Glomerular endothelial cell (primary cell): ENCODE measurements around the gene MATCAP1. TPM values are rescaled to one million over a fixed set of nuclear protein-coding genes. Genes with fewer than 3 reads are reported as not detected.
A peak's percentile ranks its signal among the peaks of the same experiment; 100 is the strongest.

Experiments used
- DNase-seq: peaks from one replicate; pipeline ENCODE4 v3.0.0-alpha.2; 2011; ENCODE audit warnings: low read depth, low spot score; ENCODE audit errors: extremely low read depth
- total RNA-seq: library from RNA; depleted of rRNA; stranded (reverse); fragments of >200 nt; gene quantifications from 2 replicates; pipeline ENCODE4 v1.2.3, GENCODE V29; 2015

The MATCAP1 gene
- total RNA-seq, 1 donor from 2014 or later = 25.3 TPM

DNA sequence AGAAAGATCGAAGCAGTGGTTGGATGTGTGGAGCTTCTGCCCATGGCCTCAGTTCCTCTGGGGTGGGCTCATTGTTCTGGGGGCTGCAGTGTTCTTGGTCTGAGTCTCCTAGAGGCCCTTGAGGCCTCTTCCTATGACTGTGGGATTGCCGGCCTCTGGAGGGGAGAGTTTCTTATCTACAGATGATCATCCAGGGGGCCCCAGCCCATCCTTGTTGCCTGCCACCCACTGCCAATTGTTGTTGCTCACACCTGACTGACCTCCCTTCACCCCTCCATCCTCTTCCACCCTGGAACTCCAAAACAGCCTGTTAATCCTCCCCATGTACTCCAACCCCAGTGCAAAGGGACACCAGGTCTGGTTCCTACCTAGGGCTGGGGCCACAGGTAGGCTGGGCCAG lies 38.8 kb downstream of the MATCAP1 start:
- no peak for DNase-seq

DNA sequence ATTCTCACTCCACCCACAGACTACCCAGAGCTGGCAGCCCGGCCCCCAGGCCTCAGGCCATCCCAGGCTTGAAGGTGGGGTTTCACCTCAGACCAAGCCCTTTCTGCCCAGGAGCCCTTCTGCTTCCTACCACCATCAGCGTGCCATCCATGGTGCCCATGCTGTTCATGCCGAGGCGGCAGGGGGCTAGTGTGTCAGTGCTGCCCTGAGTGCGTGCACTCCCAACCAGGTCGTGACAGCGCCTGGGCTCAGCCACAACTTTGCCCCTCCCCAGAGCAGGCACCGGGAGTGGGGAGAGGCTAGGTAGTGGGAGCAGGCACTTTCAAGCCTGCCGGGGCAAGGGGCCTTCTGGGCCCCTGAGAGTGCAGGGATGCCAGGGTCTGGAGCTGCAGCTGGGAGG lies 41.4 kb downstream of the MATCAP1 start:
- no peak for DNase-seq

DNA sequence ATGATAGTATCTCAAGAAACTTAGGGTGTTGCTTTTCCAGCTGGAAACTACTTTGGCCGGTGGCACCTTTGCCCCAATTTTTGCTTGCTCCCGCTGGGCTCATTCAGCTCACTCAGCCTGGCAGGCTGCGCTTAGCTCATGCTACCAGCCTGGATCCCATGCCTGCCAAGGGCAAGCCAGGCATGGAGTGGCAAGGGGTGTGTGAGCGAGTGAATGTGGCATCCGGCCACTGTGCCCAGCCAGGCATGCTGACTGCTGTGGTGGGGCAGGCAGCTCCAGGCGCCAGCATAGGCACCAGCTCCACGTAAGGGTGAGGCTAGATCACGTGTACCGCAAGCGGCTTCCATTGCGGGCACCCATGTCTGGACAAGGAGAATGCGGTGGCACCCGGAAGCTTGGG lies 42.4 kb downstream of the MATCAP1 start:
- no peak for DNase-seq

DNA sequence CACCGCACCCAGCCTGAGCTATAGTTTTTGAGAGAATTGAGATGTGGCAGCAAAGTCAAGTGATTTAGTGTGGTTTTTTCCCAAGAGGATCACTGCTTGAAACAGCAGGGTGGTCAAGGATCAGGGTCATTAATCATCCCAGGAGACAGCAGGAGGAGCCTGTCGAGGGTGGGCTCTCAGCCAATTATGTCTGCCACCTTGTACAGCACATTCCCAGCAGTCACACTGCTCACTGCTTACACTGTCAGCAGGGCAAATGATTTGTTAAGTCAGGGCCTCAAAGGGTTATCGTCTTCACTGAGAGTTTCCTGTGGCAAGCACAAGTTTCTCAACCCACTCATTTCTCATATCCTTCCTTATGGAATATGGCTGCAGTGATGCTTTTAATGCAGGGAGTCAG lies 46.2 kb downstream of the MATCAP1 start:
- DNase-seq = peak; percentile 55

DNA sequence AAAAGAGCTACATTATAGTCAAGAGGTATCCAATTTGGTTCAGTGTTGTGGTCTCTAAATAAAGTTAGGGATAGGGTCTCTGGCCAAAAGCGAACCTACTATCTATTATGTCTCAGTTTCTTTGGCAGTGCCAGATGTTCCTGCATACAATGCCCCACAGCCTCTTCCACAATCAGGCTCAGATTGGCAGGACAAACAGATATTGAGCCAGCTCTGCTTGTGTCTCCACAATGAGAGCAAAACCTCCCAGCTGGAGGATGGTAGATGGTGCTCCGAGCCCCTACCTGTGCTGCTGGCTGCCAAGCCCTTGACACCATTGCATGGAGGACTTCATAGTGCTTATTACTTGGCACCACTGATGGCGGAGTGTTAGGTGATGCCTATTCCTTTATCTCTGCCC lies 54.3 kb downstream of the MATCAP1 start:
- no peak for DNase-seq

DNA sequence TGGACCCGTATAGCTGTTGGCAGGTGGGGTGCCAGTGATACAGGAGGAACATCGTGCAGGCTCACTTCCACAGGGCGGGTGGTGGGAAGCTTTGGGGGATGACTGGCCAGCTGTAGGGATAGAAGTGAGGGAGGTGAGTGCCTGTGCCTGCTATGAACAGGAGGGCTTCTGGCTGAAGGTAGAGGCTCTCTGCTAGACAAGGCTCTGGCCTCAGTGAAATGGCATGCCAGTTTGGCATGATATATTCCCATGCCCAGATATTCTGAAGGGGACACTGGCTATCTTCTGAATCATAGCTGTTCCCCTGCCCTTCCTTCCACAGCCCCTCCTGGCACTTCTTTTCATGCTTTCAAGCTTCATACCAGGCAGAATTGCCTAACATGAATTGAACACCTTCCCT lies 54.9 kb downstream of the MATCAP1 start:
- DNase-seq = no peak

DNA sequence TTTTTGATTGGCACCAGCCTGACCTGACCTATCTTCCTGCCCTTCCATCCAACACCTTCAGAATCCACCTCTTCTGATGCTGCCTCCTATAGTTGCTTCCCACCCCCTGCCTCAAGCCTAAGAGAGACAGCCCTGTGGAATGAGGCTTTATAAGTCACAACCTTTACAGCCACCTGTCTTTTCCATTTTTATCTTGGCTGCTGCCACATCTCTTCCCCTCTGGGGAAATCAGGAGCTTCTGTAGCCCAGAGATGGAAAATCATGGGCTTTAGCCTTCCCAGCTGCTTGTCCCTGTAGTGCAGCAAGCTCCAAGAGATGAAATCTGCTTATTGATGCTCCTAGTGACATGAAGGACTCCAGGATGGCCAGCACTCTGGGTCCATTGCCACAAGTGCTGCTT lies 55.3 kb downstream of the MATCAP1 start:
- no peak for DNase-seq

Other genes starting within 250 kb of the MATCAP1 start
- 85.1 and 97.3 TPM in 2 replicates for gene CIAO2B, start 249.6 kb downstream of the MATCAP1 start, total RNA-seq
- 32.6 and 39.3 TPM in 2 replicates for gene CES2, start 248.4 kb downstream of the MATCAP1 start, total RNA-seq
- gene CES3, start 222.7 kb downstream of the MATCAP1 start, total RNA-seq = 0.06 TPM in 1 of 2 replicates, not detected in the other
- 0.53 and 2.6 TPM in 2 replicates for gene CES4A, start 195.4 kb downstream of the MATCAP1 start, total RNA-seq
- gene CBFB, start 154.8 kb downstream of the MATCAP1 start, total RNA-seq = 52.3 and 60.4 TPM in 2 replicates
- 18.3 and 23.6 TPM in 2 replicates for gene PHAF1, start 74.0 kb downstream of the MATCAP1 start, total RNA-seq
- 0.73 and 5.3 TPM in 2 replicates for gene B3GNT9, start 33.0 kb downstream of the MATCAP1 start, total RNA-seq
- gene TRADD, start 24.1 kb downstream of the MATCAP1 start, total RNA-seq = 25.4 and 27.8 TPM in 2 replicates
- gene FBXL8, start 24.0 kb downstream of the MATCAP1 start, total RNA-seq = 11.3 and 16.6 TPM in 2 replicates
- 2.9 and 4.8 TPM in 2 replicates for gene HSF4, start 19.2 kb downstream of the MATCAP1 start, total RNA-seq
- 8.4 and 15.3 TPM in 2 replicates for gene NOL3, start 13.4 kb downstream of the MATCAP1 start, total RNA-seq
- gene EXOC3L1, start 6.2 kb upstream of the MATCAP1 start, total RNA-seq = 12.0 and 27.4 TPM in 2 replicates
- gene E2F4, start 8.2 kb upstream of the MATCAP1 start, total RNA-seq = 78.3 and 122 TPM in 2 replicates
- 0.53 and 2.0 TPM in 2 replicates for gene ELMO3, start 15.2 kb upstream of the MATCAP1 start, total RNA-seq
- gene TMEM208, start 43.2 kb upstream of the MATCAP1 start, total RNA-seq = 29.0 and 36.8 TPM in 2 replicates
- 47.3 and 47.5 TPM in 2 replicates for gene FHOD1, start 63.5 kb upstream of the MATCAP1 start, total RNA-seq
- 0.82 and 2.3 TPM in 2 replicates for gene SLC9A5, start 65.0 kb upstream of the MATCAP1 start, total RNA-seq
- gene PLEKHG4, start 95.6 kb upstream of the MATCAP1 start, total RNA-seq = 15.4 and 22.4 TPM in 2 replicates
- gene KCTD19, start 142.8 kb upstream of the MATCAP1 start, total RNA-seq = 0.23 TPM in 1 of 2 replicates, not detected in the other
- gene LRRC36, start 142.9 kb upstream of the MATCAP1 start, total RNA-seq = 1.2 and 1.4 TPM in 2 replicates
- 3.2 TPM in 1 of 2 replicates, not detected in the other for gene TPPP3, start 209.5 kb upstream of the MATCAP1 start, total RNA-seq
- 18.3 and 23.7 TPM in 2 replicates for gene ZDHHC1, start 232.5 kb upstream of the MATCAP1 start, total RNA-seq
- not detected in 2 replicates for gene HSD11B2, start 247.2 kb upstream of the MATCAP1 start, total RNA-seq